CD4-positive, alpha-beta T cell treated with Interleukin-4 for 1 hour (primary cell): ENCODE results near the gene NDE1.

ENCODE experiments used
- DNase-seq, 2 donors: peaks; one replicate each; pipeline ENCODE4 v3.0.0-alpha.2; 2020 to 2022

The NDE1 gene

GRCh38 chr16:15772579-15773293 lies 122.7 kb downstream of the NDE1 start:
- no peak for DNase-seq

- no peak for DNase-seq
Observed at GRCh38 chr16:15773968-15774367, 123.9 kb downstream of the NDE1 start.

GRCh38 chr16:15775209-15775608 lies 125.2 kb downstream of the NDE1 start:
- no peak for DNase-seq

- DNase-seq: no peak
Observed at GRCh38 chr16:15775663-15776304, 125.7 kb downstream of the NDE1 start.
